Loucy (cell line): ENCODE results near the gene RBM44.

Experiments used
- EZH2phosphoT487 ChIP-seq: fragments of 200-600 bp; IDR thresholded peaks from 2 replicates; pipeline ENCODE4 v1.6.1; 2018; ENCODE audit warnings: antibody characterized with exemption, mild to moderate bottlenecking, moderate library complexity, borderline replicate concordance
- TF ChIP-seq, protein P1 (sequence below): fragments of 200-600 bp; sonication (generic); conservative IDR thresholded peaks from 2 replicates; pipeline ENCODE4 v1.5.1; 2014; ENCODE audit warnings: mild to moderate bottlenecking, antibody characterized with exemption, low read length

GRCh38 chr2:237786936-237787335 lies 11.6 kb upstream of the RBM44 start:
- TF ChIP-seq, protein P1, sequence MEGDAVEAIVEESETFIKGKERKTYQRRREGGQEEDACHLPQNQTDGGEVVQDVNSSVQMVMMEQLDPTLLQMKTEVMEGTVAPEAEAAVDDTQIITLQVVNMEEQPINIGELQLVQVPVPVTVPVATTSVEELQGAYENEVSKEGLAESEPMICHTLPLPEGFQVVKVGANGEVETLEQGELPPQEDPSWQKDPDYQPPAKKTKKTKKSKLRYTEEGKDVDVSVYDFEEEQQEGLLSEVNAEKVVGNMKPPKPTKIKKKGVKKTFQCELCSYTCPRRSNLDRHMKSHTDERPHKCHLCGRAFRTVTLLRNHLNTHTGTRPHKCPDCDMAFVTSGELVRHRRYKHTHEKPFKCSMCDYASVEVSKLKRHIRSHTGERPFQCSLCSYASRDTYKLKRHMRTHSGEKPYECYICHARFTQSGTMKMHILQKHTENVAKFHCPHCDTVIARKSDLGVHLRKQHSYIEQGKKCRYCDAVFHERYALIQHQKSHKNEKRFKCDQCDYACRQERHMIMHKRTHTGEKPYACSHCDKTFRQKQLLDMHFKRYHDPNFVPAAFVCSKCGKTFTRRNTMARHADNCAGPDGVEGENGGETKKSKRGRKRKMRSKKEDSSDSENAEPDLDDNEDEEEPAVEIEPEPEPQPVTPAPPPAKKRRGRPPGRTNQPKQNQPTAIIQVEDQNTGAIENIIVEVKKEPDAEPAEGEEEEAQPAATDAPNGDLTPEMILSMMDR = no peak
- no peak for TF ChIP-seq EZH2phosphoT487
